HG03342 (cell line): ENCODE data around the gene MED10.
A peak's percentile ranks its signal among the peaks of the same experiment; 100 is the strongest.

Source experiments
- ATAC-seq: cut with Tn5 transposase; IDR thresholded peaks from one replicate; pipeline ENCODE4 v1.9.1; 2021; ENCODE audit warnings: mild to moderate bottlenecking, moderate library complexity; ENCODE audit not compliant: unreplicated experiment

The MED10 gene

GRCh38 chr5:6399980-6400910 lies 21.9 kb upstream of the MED10 start:
- no peak for ATAC-seq

- no peak for ATAC-seq
Observed at GRCh38 chr5:6398570-6399230, 20.4 kb upstream of the MED10 start.

GRCh38 chr5:6397536-6398269 lies 19.4 kb upstream of the MED10 start:
- no peak for ATAC-seq

GRCh38 chr5:6396836-6397535 lies 18.6 kb upstream of the MED10 start:
- no peak for ATAC-seq

- ATAC-seq, result no peak
Observed at GRCh38 chr5:6396043-6396442, 17.7 kb upstream of the MED10 start.

- ATAC-seq, result no peak
Observed at GRCh38 chr5:6395621-6396020, 17.3 kb upstream of the MED10 start.

- ATAC-seq, result no peak
Observed at GRCh38 chr5:6395102-6395445, 16.7 kb upstream of the MED10 start.

- no peak for ATAC-seq
Observed at GRCh38 chr5:6394429-6395101, 16.2 kb upstream of the MED10 start.

GRCh38 chr5:6393596-6394194 lies 15.3 kb upstream of the MED10 start:
- peak; percentile 57 for ATAC-seq

GRCh38 chr5:6392561-6392960 lies 14.2 kb upstream of the MED10 start:
- ATAC-seq, result no peak

- ATAC-seq, result no peak
Observed at GRCh38 chr5:6391151-6391550, 12.8 kb upstream of the MED10 start.

GRCh38 chr5:6389946-6390530 lies 11.7 kb upstream of the MED10 start:
- ATAC-seq, result no peak

- ATAC-seq, result no peak
Observed at GRCh38 chr5:6389397-6389796, 11.1 kb upstream of the MED10 start.

GRCh38 chr5:6387970-6388369 lies 9.6 kb upstream of the MED10 start:
- no peak for ATAC-seq

GRCh38 chr5:6386271-6386670 lies 7.9 kb upstream of the MED10 start:
- no peak for ATAC-seq

- no peak for ATAC-seq
Observed at GRCh38 chr5:6384856-6385255, 6.5 kb upstream of the MED10 start.

- ATAC-seq, result no peak
Observed at GRCh38 chr5:6383376-6383775, 5.0 kb upstream of the MED10 start.

GRCh38 chr5:6379246-6379645 lies 899 bp upstream of the MED10 start:
- ATAC-seq, result no peak

- peak; percentile 20 for ATAC-seq
Observed at GRCh38 chr5:6378766-6379103, 388 bp upstream of the MED10 start.

- no peak for ATAC-seq
Observed at GRCh38 chr5:6377582-6377904, 804 bp downstream of the MED10 start.
